Epidermal melanocyte (primary cell): ENCODE measurements around the gene ZNF618.
"Not testable (repeated sequence)": the region's sequence is repeated elsewhere in the genome, so short reads cannot be mapped to it uniquely, and the experiment has no call there.

ENCODE experiments used
- DNase-seq: peaks from one replicate; pipeline ENCODE4 v3.0.0; 2011; ENCODE audit warnings: low spot score; ENCODE audit not compliant: insufficient read length

The ZNF618 gene

GRCh38 chr9:114078781-114079156, 202.7 kb downstream of the ZNF618 start:
- DNase-seq: no peak

- DNase-seq: no peak
Measured at GRCh38 chr9:114080195-114080772, 204.2 kb downstream of the ZNF618 start.

GRCh38 chr9:114080773-114081440, 204.8 kb downstream of the ZNF618 start:
- no peak for DNase-seq

GRCh38 chr9:114081441-114082016, 205.4 kb downstream of the ZNF618 start:
- no peak for DNase-seq

GRCh38 chr9:114082017-114082762, 206.1 kb downstream of the ZNF618 start:
- DNase-seq: peak; percentile 96

GRCh38 chr9:114082763-114083412, 206.8 kb downstream of the ZNF618 start:
- DNase-seq: not testable (repeated sequence)

- no peak for DNase-seq
Measured at GRCh38 chr9:114083666-114084065, 207.6 kb downstream of the ZNF618 start.

- DNase-seq: no peak
Measured at GRCh38 chr9:114084282-114085073, 208.4 kb downstream of the ZNF618 start.

- DNase-seq: no peak
Measured at GRCh38 chr9:114085387-114085789, 209.3 kb downstream of the ZNF618 start.

- no peak for DNase-seq
Measured at GRCh38 chr9:114086009-114086408, 209.9 kb downstream of the ZNF618 start.

GRCh38 chr9:114086607-114087006, 210.5 kb downstream of the ZNF618 start:
- DNase-seq: no peak

- no peak for DNase-seq
Measured at GRCh38 chr9:114087721-114088120, 211.6 kb downstream of the ZNF618 start.

- DNase-seq: no peak
Measured at GRCh38 chr9:114088571-114089170, 212.6 kb downstream of the ZNF618 start.

- no peak for DNase-seq
Measured at GRCh38 chr9:114089206-114089840, 213.2 kb downstream of the ZNF618 start.

GRCh38 chr9:114090798-114091197, 214.7 kb downstream of the ZNF618 start:
- DNase-seq: no peak

GRCh38 chr9:114091711-114092110, 215.6 kb downstream of the ZNF618 start:
- DNase-seq: no peak

- no peak for DNase-seq
Measured at GRCh38 chr9:114092336-114092735, 216.2 kb downstream of the ZNF618 start.

- DNase-seq: no peak
Measured at GRCh38 chr9:114093031-114093471, 216.9 kb downstream of the ZNF618 start.

- no peak for DNase-seq
Measured at GRCh38 chr9:114093761-114094505, 217.8 kb downstream of the ZNF618 start.
